ENCODE measurements around the gene MTMR10. TPM values are rescaled to one million over a fixed set of nuclear protein-coding genes. Genes with fewer than 3 reads are reported as not detected.

MTMR10 gene
- total RNA-seq, 1 experiment from 2014 or later = 23.2 TPM

DNA sequence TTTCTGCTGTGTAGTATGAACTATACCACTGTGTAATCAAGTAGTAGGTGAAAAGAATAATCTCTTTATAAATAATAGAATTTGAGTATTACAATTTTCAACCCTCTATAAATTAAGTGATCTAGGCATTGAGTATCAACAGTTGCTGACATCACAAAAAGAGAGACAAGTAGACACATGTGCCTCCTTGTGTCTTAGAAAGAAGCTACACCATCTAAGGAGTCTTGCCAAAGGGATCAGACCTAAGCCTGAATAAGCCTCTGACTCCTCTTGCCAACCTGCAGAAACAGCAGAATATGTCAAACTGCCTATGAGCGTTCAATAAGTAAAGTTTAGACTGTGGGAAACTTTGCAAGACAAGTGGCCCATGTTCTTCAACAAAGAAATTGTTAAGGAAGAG is 5.8 kb upstream of the MTMR10 start:
- Mint-ChIP-seq H3K4me1 (peaks cover 3% of the 10 kb centered on the region in 2 experiments), H3K4me3 (no peak overlapping the region), H3K9me3 (no peaks in the 10 kb centered on the region), H3K27me3 (ENCODE audit: low read depth) (no peaks in the 10 kb centered on the region), H3K27ac (no peak overlapping the region), H3K36me3 (ENCODE audit: insufficient read depth in 1 of 3, low read depth in 3 of 3) (no peaks in the 10 kb centered on the region)
- no peak overlapping the region for H2AK5ac ChIP-seq (ENCODE audit: insufficient read length, low read length)
- no peak overlapping the region for H4K91ac ChIP-seq (ENCODE audit: insufficient read length, low read depth, low read length)
- no CpG with 5 or more reads among the region's 1 CpG for WGBS (ENCODE audit: extremely low coverage, insufficient read length, low lambda C conversion rate)
- H3K27me3 ChIP-seq (ENCODE audit: insufficient read depth, low read length) = no peaks in the 10 kb centered on the region
- no peak overlapping the region for H3K56ac ChIP-seq (ENCODE audit: insufficient read length, low read depth, low read length)
- no peaks in the 10 kb centered on the region; the same call in 1 of the 2 replicates for H3K79me2 ChIP-seq (ENCODE audit: insufficient read depth, low read length)
- DNase-seq = no peak
- no peak overlapping the region for H3K9ac ChIP-seq (ENCODE audit: extremely low read depth, insufficient read length, low read length)
- H3K4me2 ChIP-seq (ENCODE audit: insufficient read depth, insufficient read length, low read length) = no peak overlapping the region
- no peak overlapping the region for H2AFZ ChIP-seq (ENCODE audit: low read length)
- no peak overlapping the region for H3K4ac ChIP-seq (ENCODE audit: low read depth, low read length)
- TF ChIP-seq, protein P1, sequence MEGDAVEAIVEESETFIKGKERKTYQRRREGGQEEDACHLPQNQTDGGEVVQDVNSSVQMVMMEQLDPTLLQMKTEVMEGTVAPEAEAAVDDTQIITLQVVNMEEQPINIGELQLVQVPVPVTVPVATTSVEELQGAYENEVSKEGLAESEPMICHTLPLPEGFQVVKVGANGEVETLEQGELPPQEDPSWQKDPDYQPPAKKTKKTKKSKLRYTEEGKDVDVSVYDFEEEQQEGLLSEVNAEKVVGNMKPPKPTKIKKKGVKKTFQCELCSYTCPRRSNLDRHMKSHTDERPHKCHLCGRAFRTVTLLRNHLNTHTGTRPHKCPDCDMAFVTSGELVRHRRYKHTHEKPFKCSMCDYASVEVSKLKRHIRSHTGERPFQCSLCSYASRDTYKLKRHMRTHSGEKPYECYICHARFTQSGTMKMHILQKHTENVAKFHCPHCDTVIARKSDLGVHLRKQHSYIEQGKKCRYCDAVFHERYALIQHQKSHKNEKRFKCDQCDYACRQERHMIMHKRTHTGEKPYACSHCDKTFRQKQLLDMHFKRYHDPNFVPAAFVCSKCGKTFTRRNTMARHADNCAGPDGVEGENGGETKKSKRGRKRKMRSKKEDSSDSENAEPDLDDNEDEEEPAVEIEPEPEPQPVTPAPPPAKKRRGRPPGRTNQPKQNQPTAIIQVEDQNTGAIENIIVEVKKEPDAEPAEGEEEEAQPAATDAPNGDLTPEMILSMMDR (conservative IDR thresholded peaks at IDR 0.05) = no peak
- H3K4me1 ChIP-seq (ENCODE audit: insufficient read depth, low read length) = no peaks in the 10 kb centered on the region; the same call in 1 of the 2 replicates
- H3K23me2 ChIP-seq (ENCODE audit: insufficient read length, low read depth, low read length, poor library complexity, severe bottlenecking) = no peaks in the 10 kb centered on the region
- no peaks in the 10 kb centered on the region for H3K9me3 ChIP-seq (ENCODE audit: control insufficient read depth, low read depth, low read length)
- H2BK15ac ChIP-seq (ENCODE audit: low read depth, low read length) = no peak overlapping the region
- no peak overlapping the region for H3K23ac ChIP-seq (ENCODE audit: insufficient read length, low read depth, low read length)
- no peak overlapping the region for H2BK12ac ChIP-seq (ENCODE audit: insufficient read length, low read depth, low read length)
- no peak overlapping the region for H2BK5ac ChIP-seq (ENCODE audit: insufficient read length, low read length)
- H3K14ac ChIP-seq (ENCODE audit: insufficient read depth, low read length) = no peak overlapping the region
- no peaks in the 10 kb centered on the region for H4K20me1 ChIP-seq (ENCODE audit: control insufficient read depth, insufficient read depth, insufficient read length)
- H4K8ac ChIP-seq (replicated peaks; ENCODE audit: insufficient read length, low read depth, low read length) = no peak overlapping the region
- no peaks in the 10 kb centered on the region for H3K79me1 ChIP-seq (ENCODE audit: insufficient read depth, low read depth, low read length, poor library complexity, severe bottlenecking)
- no peak overlapping the region for H3K27ac ChIP-seq (ENCODE audit: insufficient read length, low read depth, low read length)
- H4K5ac ChIP-seq (ENCODE audit: insufficient read length, low read depth, low read length) = no peak overlapping the region
- H2BK20ac ChIP-seq (ENCODE audit: low read depth, low read length, poor library complexity, severe bottlenecking) = no peak overlapping the region
- no peak overlapping the region for H3T11ph ChIP-seq (ENCODE audit: low read length)
- no peak overlapping the region for H2BK120ac ChIP-seq (ENCODE audit: low read depth, low read length, poor library complexity, severe bottlenecking)
- no peak overlapping the region for H3K18ac ChIP-seq (ENCODE audit: insufficient read length, low read depth, low read length)

All from H9 (cell line).